CD1c-positive myeloid dendritic cell (primary cell): Measurements from ENCODE around the gene NRN1.
"Not testable (repeated sequence)": the region's sequence is repeated elsewhere in the genome, so short reads cannot be mapped to it uniquely, and the experiment has no call there.

Experiments used
- DNase-seq: peaks from one replicate; pipeline ENCODE4 v3.0.0-alpha.2; 2016; ENCODE audit errors: extremely low spot score

NRN1 gene

GRCh38 chr6:5984150-5985089 is 22.3 kb downstream of the NRN1 start:
- no peak for DNase-seq

DNA sequence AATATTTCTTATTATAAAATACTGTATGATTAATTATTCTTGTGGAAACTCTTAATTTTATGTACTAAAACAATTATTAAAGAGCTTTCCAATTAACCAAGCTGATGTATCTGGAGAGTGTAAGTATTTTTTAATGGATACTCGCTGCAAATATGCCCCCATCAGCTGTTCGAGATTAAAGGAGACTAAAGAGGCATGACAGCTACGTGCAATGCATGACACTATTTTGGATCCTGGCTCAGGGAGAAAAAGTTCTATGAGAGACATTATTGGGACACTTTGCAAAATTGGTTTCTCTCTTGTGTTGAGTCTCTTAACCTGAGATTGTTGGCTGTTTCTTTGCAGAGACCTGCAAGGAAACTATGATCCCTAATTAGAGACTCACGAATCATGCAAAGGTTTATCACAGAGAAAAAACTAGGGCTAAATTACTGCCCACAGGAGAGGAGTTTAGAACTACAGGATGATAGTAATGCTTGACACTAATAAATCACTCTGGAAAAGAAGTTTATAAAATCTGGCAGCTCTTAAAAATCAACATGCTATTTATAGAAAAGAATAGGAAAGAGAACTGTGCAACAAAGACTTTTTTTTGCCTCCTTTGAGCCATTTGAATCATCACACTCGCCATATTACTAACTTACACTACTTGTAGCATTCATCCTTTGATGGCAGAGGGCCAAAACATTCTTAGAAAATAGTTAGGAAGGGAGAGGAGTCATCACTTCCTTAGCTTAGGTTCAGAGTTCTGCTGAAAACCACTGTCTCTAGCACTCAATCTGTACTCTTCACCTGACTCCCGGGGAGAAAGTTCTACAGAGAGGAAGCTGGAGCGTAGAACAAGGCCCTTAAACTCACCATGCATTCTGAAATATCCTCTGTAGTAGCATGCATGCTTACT is 25.3 kb downstream of the NRN1 start:
- no peak for DNase-seq

- DNase-seq = peak; percentile 68
Observed at GRCh38 chr6:5979650-5980420, 26.9 kb downstream of the NRN1 start.

DNA sequence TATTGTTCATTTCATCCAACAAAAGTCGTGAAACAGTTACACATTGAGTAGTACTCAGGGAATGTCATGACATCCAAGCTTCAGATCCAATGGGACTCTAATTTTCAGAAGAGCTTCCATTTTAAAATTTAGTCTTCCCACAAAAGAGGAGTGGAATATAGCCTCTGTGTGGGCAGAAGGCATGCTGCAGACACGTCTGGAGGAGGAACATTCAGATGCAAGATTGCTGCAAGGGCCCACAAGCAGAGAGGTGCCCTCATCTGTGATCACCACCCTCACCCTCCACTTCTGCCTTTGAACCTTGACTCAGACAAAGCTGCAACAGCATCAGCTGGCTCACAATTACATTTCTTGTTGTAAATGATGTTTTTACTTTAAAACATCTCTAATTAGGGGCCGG is 29.9 kb downstream of the NRN1 start:
- DNase-seq = no peak

DNA sequence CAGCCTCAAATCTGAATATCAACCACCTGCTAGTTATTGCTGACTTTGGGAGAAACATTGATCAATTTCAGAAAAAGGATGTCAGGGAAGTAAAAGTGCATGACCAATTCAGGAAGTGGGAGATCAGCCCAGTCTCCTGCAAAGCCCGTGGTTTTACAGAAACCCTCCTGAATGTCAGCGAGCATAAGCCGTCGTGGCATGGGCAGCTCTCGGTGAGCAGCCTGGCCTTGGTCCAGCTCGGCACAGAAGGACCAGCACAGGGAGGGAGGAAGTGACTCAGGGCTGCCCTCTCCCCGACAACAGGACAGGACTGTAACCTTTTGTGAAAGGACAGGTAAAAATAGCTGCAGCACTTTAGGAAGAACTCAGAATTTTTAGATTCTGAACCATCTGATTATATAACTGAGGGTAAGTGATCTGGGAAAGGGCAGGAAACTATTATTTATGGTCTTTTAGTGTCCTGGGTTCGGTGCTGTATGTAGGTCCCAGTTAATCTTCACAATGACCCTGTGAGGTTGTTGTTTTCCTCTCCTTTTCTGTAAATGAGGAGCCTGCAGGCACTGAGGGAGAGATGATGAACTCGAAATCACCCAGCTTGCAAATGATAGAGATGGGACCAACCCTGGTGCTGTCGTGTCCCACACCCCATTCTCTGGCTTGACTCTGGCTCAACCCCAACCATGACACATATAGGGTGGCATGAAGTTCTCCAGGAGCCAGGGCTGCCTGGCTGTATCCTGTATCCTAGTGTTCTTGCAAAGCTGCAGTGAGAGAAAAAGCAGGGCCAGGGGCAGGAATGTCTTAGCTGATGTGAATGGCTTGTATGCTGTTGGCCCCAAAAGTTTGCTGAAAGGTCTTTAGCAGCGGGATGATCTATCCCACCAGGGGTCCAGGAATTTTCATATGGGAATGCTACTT is 37.6 kb downstream of the NRN1 start:
- peak; percentile 7 for DNase-seq

- not testable (repeated sequence) for DNase-seq
Observed at GRCh38 chr6:5968036-5968435, 38.7 kb downstream of the NRN1 start.

DNA sequence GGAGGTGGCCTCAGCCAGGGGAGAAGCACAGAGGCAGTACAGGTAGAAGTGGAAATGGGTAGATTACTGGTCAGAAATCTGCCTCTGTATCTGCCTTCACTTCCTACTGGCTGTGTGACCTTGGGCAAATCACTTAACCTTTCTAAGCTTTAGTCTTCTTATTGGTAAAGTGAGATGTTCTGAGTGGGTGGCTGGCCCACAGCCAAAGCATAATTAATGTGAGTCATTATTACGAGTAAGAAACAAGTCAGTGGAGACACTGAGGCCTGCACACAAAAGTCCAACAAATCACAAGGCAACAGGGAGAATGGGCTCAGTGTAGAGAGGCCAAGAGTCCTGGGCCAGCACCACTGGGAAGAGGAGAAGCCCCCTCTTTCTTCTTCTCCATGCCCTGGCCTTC is 39.1 kb downstream of the NRN1 start:
- DNase-seq = no peak

GRCh38 chr6:5962794-5963193 is 43.9 kb downstream of the NRN1 start:
- DNase-seq = no peak

- DNase-seq = no peak
Observed at GRCh38 chr6:5961836-5962235, 44.9 kb downstream of the NRN1 start.

GRCh38 chr6:5960456-5960855 is 46.3 kb downstream of the NRN1 start:
- no peak for DNase-seq

- no peak for DNase-seq
Observed at GRCh38 chr6:5958921-5959320, 47.8 kb downstream of the NRN1 start.

GRCh38 chr6:5956939-5957338 is 49.8 kb downstream of the NRN1 start:
- DNase-seq = no peak

DNA sequence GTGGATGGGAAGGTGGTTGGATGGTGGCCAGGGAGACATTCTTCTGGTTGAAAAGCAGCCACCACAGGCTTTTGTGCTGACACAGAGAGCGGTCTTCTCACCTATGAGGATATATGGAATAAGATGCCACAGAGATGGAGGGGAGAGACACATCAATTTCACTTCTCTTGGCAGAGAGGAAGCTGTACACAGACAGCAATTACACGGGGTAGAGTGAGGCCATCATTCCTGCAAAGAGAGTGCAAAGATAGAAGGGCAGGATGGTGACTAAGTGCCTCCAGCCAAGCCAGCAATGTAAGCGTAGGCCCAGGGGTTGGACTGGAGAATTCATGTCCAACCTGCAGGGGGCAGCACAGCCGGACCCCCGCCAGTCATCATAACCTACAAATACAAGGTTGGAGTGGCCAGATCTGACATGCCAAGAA is 56.4 kb downstream of the NRN1 start:
- peak; percentile 16 for DNase-seq
